K562 (cell line): ENCODE data around the gene GMIP. TPM values are rescaled to one million over a fixed set of nuclear protein-coding genes. Genes with fewer than 3 reads are reported as not detected.

Source experiments
- ARID4B ChIP-seq: sonication (generic); formaldehyde crosslinking; IDR thresholded peaks from 2 replicates; pipeline ENCODE4 v1.8.0; 2022; ENCODE audit warnings: mild to moderate bottlenecking, missing genetic modification reagents
- CHD1 ChIP-seq: fragments of 200-600 bp; sonication (generic); IDR thresholded peaks from one replicate; pipeline ENCODE4 v1.6.1; 2012; ENCODE audit warnings: mild to moderate bottlenecking, moderate library complexity, low read length, inconsistent platforms
- ELK3 ChIP-seq: fragments of 450-650 bp; formaldehyde crosslinking; IDR thresholded peaks from 2 replicates; pipeline ENCODE4 v1.4.0; 2020; ENCODE audit warnings: mild to moderate bottlenecking
- FOSL1 ChIP-seq: fragments of 200-800 bp; sonication (Bioruptor generic); conservative IDR thresholded peaks from 2 replicates; pipeline ENCODE4 v1.6.1; 2016; ENCODE audit warnings: missing genetic modification characterization, missing compliant biosample characterization
- GTF2A2 ChIP-seq: IDR thresholded peaks from 2 replicates; pipeline ENCODE4 v1.6.1; 2016; ENCODE audit warnings: mild to moderate bottlenecking, missing genetic modification characterization, missing compliant biosample characterization
- HSF4 ChIP-seq: fragments of 250-450 bp; sonication (Bioruptor Pico); IDR thresholded peaks from 2 replicates; pipeline ENCODE4 v2.1.2; 2022; ENCODE audit warnings: mild to moderate bottlenecking, moderate library complexity, borderline replicate concordance
- JUND ChIP-seq, 2 experiments: IDR thresholded peaks; 2 replicates in 1 of 2; 3 replicates in 1 of 2; pipeline ENCODE4 v1.6.1; 2011; ENCODE audit warnings: borderline replicate concordance in 2 of 2, low read depth in 2 of 2, low read length in 2 of 2, improper control_type of control experiment in 1 of 2, missing biosample characterization in 1 of 2, missing genetic modification characterization in 1 of 2, missing genetic modification reagents in 1 of 2
- KDM1A ChIP-seq, 2 experiments: fragments of 450-650 bp; IDR thresholded peaks; 2 replicates each; pipeline ENCODE4 v1.6.1; 2016; ENCODE audit warnings: mild to moderate bottlenecking in 2 of 2
- KLF10 ChIP-seq: fragments of 250-450 bp; sonication (Bioruptor Pico); IDR thresholded peaks from 2 replicates; pipeline ENCODE4 v1.6.1; 2021; ENCODE audit warnings: matching md5 sums
- NR1H2 ChIP-seq: sonication (generic); formaldehyde crosslinking; IDR thresholded peaks from 2 replicates; pipeline ENCODE4 v1.4.0; 2020; ENCODE audit warnings: mild to moderate bottlenecking, missing genetic modification reagents
- PHF20 ChIP-seq: fragments of 450-650 bp; IDR thresholded peaks from 2 replicates; pipeline ENCODE4 v1.6.1; 2018; ENCODE audit not compliant: partially characterized antibody
- PTTG1 ChIP-seq: fragments of 450-650 bp; IDR thresholded peaks from 2 replicates; pipeline ENCODE4 v1.6.1; 2016; ENCODE audit warnings: low read depth, mild to moderate bottlenecking, missing genetic modification characterization, missing compliant biosample characterization
- SP2 ChIP-seq: IDR thresholded peaks from 2 replicates; pipeline ENCODE4 v1.6.1; 2011; ENCODE audit warnings: mild to moderate bottlenecking, low read depth, low read length, moderate library complexity; ENCODE audit not compliant: poor library complexity, severe bottlenecking; ENCODE audit errors: extremely low read depth
- SPI1 ChIP-seq: IDR thresholded peaks from 2 replicates; pipeline ENCODE4 v1.6.1; 2011; ENCODE audit warnings: low read depth, low read length, control low read depth, borderline replicate concordance
- STAT5B ChIP-seq: fragments of 250-450 bp; sonication (Bioruptor Pico); IDR thresholded peaks from 2 replicates; pipeline ENCODE4 v1.8.0; 2021; ENCODE audit warnings: mild to moderate bottlenecking, inconsistent platforms
- TAF15 ChIP-seq: fragments of 200-400 bp; formaldehyde crosslinking; IDR thresholded peaks from 2 replicates; pipeline ENCODE4 v1.6.1; 2017; ENCODE audit warnings: mild to moderate bottlenecking, low read depth, low read length, moderate library complexity
- TGIF2 ChIP-seq: sonication (generic); formaldehyde crosslinking; IDR thresholded peaks from 2 replicates; pipeline ENCODE4 v1.8.1; 2022; ENCODE audit warnings: mild to moderate bottlenecking, missing genetic modification reagents, moderate library complexity
- TRIM28 ChIP-seq: fragments of 450-650 bp; IDR thresholded peaks from 2 replicates; pipeline ENCODE4 v1.6.1; 2017
- ZNF586 ChIP-seq: fragments of 450-650 bp; formaldehyde crosslinking; conservative IDR thresholded peaks from 2 replicates; pipeline ENCODE4 v1.4.0; 2020; ENCODE audit warnings: mild to moderate bottlenecking, moderate library complexity
- polyA plus RNA-seq, 8 experiments: library from polyadenylated mRNA; depleted of rRNA in 4 of 8; stranded (reverse) in 5 of 8; unstranded in 3 of 8; fragments of >200 nt; fragmentation: Nextera tagmentation in 2 of 8; fragmentation: Illumina TruSeq in 1 of 8; extraction: Ambion mirVana in 2 of 8; extraction: Trizol in 1 of 8; gene quantifications; 2 replicates each; pipeline versions ENCODE4 v1.2.1 to v1.2.3, GENCODE V29; 2011 to 2014; ENCODE audit warnings: inconsistent platforms in 1 of 8, missing spikeins in 1 of 8
- total RNA-seq, 7 experiments: library from RNA; depleted of rRNA in 6 of 7; stranded (reverse); fragments of >200 nt in 6 of 7; fragmentation: Illumina TruSeq in 2 of 7; extraction: Trizol in 2 of 7; gene quantifications; 2 replicates each; pipeline versions ENCODE4 v1.2.1 to v1.2.3, GENCODE V29; 2011 to 2021; ENCODE audit warnings: low replicate concordance in 1 of 7
- TF ChIP-seq, protein P1 (sequence below), 2 experiments: fragments of 450-650 bp in 1 of 2; sonication (generic) in 1 of 2; formaldehyde crosslinking in 1 of 2; IDR thresholded peaks in 1 of 2; conservative IDR thresholded peaks in 1 of 2; 2 replicates each; pipeline versions ENCODE4 v1.6.1 to v1.8.1; 2016 to 2023; ENCODE audit warnings: mild to moderate bottlenecking in 2 of 2, moderate library complexity in 2 of 2, inconsistent platforms in 1 of 2, missing genetic modification reagents in 1 of 2
- TF ChIP-seq, protein P2 (sequence below): fragments of 450-650 bp; conservative IDR thresholded peaks from 2 replicates; pipeline ENCODE4 v1.6.1; 2016; ENCODE audit warnings: missing genetic modification characterization, low read depth, mild to moderate bottlenecking, control low read depth, missing compliant biosample characterization

Gene GMIP
- total and polyA plus RNA-seq, 9 of the 15 experiments (the other 6 are each of a cell fraction or from before 2014, with no cell fraction given): 0.14 to 15.8 (median 3.2) TPM

DNA sequence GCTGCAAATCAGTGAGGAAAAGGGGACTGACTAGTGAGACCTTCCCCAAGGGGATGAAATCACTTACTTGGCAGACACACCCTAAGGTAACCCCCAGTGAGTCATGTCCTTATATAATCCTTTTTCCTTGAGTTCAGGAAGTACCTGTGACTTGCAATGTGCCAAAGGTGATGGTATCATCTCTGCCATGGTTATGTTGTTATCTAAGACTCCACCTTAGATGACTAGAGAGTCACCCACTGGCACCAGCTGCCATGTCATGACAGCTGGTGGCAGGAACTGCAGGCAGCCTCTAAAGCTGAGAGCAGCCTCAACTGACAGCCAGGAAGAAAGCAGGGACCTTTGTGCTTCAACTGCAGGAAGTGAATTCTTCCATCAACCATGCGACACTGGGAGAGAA lies 37.4 kb downstream of the GMIP start (continued):
- peak; percentile 41; the same call in 1 of the 2 replicates for TF ChIP-seq FOSL1 (tag)
- no peak for TF ChIP-seq NR1H2 (CRISPR knock-in tag)
- TF ChIP-seq STAT5B (CRISPR knock-in tag): no peak
- no peak for TF ChIP-seq HSF4 (CRISPR knock-in tag)
- TF ChIP-seq PTTG1: no peak
- TF ChIP-seq PHF20: no peak
- TF ChIP-seq KDM1A (IDR thresholded peaks at IDR 0.05): 0 out of 4 replicates have a peak, but pooled peaks of 1 of the 2 experiments have one; percentile 15
- TF ChIP-seq, protein P1, sequence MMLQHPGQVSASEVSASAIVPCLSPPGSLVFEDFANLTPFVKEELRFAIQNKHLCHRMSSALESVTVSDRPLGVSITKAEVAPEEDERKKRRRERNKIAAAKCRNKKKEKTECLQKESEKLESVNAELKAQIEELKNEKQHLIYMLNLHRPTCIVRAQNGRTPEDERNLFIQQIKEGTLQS (IDR thresholded peaks at IDR 0.05): peak; percentile 72
- TF ChIP-seq, protein P1 (CRISPR knock-in tag; conservative IDR thresholded peaks at IDR 0.05): no peak
- no peak for TF ChIP-seq SP2
- TF ChIP-seq ARID4B: no peak
- no peak for TF ChIP-seq ZNF586
- TF ChIP-seq TGIF2 (CRISPR knock-in tag): no peak
- TF ChIP-seq, protein P2, sequence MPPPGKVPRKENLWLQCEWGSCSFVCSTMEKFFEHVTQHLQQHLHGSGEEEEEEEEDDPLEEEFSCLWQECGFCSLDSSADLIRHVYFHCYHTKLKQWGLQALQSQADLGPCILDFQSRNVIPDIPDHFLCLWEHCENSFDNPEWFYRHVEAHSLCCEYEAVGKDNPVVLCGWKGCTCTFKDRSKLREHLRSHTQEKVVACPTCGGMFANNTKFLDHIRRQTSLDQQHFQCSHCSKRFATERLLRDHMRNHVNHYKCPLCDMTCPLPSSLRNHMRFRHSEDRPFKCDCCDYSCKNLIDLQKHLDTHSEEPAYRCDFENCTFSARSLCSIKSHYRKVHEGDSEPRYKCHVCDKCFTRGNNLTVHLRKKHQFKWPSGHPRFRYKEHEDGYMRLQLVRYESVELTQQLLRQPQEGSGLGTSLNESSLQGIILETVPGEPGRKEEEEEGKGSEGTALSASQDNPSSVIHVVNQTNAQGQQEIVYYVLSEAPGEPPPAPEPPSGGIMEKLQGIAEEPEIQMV (tag): no peak
- no peak for TF ChIP-seq GTF2A2
- no peak for TF ChIP-seq CHD1
- 0 out of 2 replicates have a peak, but pooled peaks have one; percentile 6 for TF ChIP-seq JUND (IDR thresholded peaks at IDR 0.05; ENCODE audit: borderline replicate concordance, low read depth, low read length)
- TF ChIP-seq JUND (tag; IDR thresholded peaks at IDR 0.05; ENCODE audit: borderline replicate concordance, low read depth, low read length): no peak; the same call in 2 of the 3 replicates
- TF ChIP-seq KLF10 (CRISPR knock-in tag): no peak
- no peak for TF ChIP-seq TAF15
- no peak for TF ChIP-seq TRIM28
- no peak for TF ChIP-seq ELK3
- TF ChIP-seq SPI1: no peak
